Duodenal mucosa (tissue), 2 donors: ENCODE data around the gene ADARB2.
A peak's percentile ranks its signal among the peaks of the same experiment; 100 is the strongest.
"Not testable (repeated sequence)": the region's sequence is repeated elsewhere in the genome, so short reads cannot be mapped to it uniquely, and the experiment has no call there.

ENCODE experiments used
- H3K27ac ChIP-seq: one replicate; pipeline ENCODE4 v1.7.0; 2013; ENCODE audit warnings: low read depth, low read length
- H3K27me3 ChIP-seq, 2 donors: one replicate each; pipeline ENCODE4 v1.7.0; 2013; ENCODE audit warnings: low read length in 2 of 2, control low read depth in 1 of 2; ENCODE audit not compliant: insufficient read depth in 2 of 2, control insufficient read depth in 1 of 2
- H3K36me3 ChIP-seq, 2 donors: one replicate each; pipeline ENCODE4 v1.7.0; 2013; ENCODE audit warnings: low read length in 2 of 2, control low read depth in 1 of 2; ENCODE audit not compliant: insufficient read depth in 2 of 2, control insufficient read depth in 1 of 2
- H3K4me1 ChIP-seq, 2 donors: one replicate each; pipeline ENCODE4 v1.7.0; 2013; ENCODE audit warnings: low read length in 2 of 2, control low read depth in 1 of 2; ENCODE audit not compliant: insufficient read depth in 2 of 2, control insufficient read depth in 1 of 2
- H3K4me3 ChIP-seq, 2 donors: one replicate each; pipeline ENCODE4 v1.7.0; 2013; ENCODE audit warnings: low read length in 2 of 2, low read depth in 1 of 2
- H3K9ac ChIP-seq, 2 donors: one replicate each; pipeline ENCODE4 v1.7.0; 2013; ENCODE audit warnings: low read length in 2 of 2, low read depth in 1 of 2
- H3K9me3 ChIP-seq, 2 donors: one replicate each; pipeline ENCODE4 v1.7.0; 2013; ENCODE audit warnings: low read length in 2 of 2, control low read depth in 1 of 2; ENCODE audit not compliant: control insufficient read depth in 1 of 2

Gene ADARB2

GRCh38 chr10:1737222-1738061, at the start of gene ADARB2:
Gene ADARB2, minus strand, starts transcription at chr10:1737525.
- Histone ChIP-seq H3K9ac (no peak within 1 kb of the TSS), H3K27ac (no peak within 1 kb of the TSS), H3K4me1 (no peaks in the 10 kb centered on the region), H3K4me3 (peak within 1 kb of the TSS in 1 of 2 donors; percentile 21), H3K9me3 (no peaks in the 10 kb centered on the region), H3K36me3 (no peaks in the 10 kb centered on the region), H3K27me3 (peaks cover 46 to 52% of the 10 kb centered on the region in 2 donors)

GRCh38 chr10:1785835-1786234, 48.5 kb upstream of the ADARB2 start:
- H3K4me3 ChIP-seq = no peak overlapping the region
- H3K27me3 ChIP-seq = peaks cover 0 to 2% of the 10 kb centered on the region in 2 donors
- no peaks in the 10 kb centered on the region for H3K4me1 ChIP-seq
- no peaks in the 10 kb centered on the region for H3K36me3 ChIP-seq
- H3K9me3 ChIP-seq = no peaks in the 10 kb centered on the region
- no peak overlapping the region for H3K27ac ChIP-seq
- H3K9ac ChIP-seq = no peak overlapping the region

GRCh38 chr10:1782841-1783240, 45.5 kb upstream of the ADARB2 start:
- no peaks in the 10 kb centered on the region for H3K4me1 ChIP-seq
- H3K36me3 ChIP-seq = no peaks in the 10 kb centered on the region
- H3K9ac ChIP-seq = no peak overlapping the region
- H3K27me3 ChIP-seq = no peaks in the 10 kb centered on the region
- H3K27ac ChIP-seq = no peak overlapping the region
- no peaks in the 10 kb centered on the region for H3K9me3 ChIP-seq
- no peak overlapping the region for H3K4me3 ChIP-seq

GRCh38 chr10:1779796-1780195, 42.5 kb upstream of the ADARB2 start:
- no peak overlapping the region for H3K27ac ChIP-seq
- no peaks in the 10 kb centered on the region for H3K9me3 ChIP-seq
- H3K36me3 ChIP-seq = no peaks in the 10 kb centered on the region
- no peaks in the 10 kb centered on the region for H3K27me3 ChIP-seq
- H3K4me1 ChIP-seq = no peaks in the 10 kb centered on the region
- H3K4me3 ChIP-seq = no peak overlapping the region
- H3K9ac ChIP-seq = no peak overlapping the region

GRCh38 chr10:1778375-1778969, 41.1 kb upstream of the ADARB2 start:
- Histone ChIP-seq H3K9ac (no peak overlapping the region), H3K4me3 (no peak overlapping the region), H3K4me1 (no peaks in the 10 kb centered on the region), H3K9me3 (no peaks in the 10 kb centered on the region), H3K27ac (no peak overlapping the region), H3K27me3 (no peaks in the 10 kb centered on the region), H3K36me3 (no peaks in the 10 kb centered on the region)

DNA sequence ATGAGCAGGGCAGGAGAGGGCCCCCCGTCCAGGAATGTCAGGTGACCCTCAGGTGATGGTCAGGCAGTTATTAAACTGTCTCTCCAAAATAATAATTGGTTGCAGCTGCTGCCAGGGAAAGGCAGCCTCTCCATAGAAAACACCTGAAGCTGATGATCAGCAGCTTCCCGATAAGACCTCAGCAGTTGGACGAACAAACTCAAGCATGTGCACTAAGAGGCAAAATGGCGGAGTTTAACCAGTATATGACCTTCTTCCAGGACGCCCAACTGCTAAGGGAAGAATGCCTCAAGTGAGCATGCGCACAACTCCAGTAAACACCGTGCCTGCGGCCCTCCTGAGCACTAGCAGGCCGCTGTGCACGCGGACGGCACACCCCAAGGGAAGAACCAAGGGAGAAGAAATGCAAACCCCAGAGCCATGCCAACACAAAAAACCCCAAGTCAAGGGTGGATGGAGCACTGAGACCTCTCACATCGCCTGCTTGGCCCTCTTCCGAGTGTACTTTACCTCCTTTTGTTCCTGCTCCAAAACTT, 38.9 kb upstream of the ADARB2 start:
- Histone ChIP-seq H3K9me3 (no peaks in the 10 kb centered on the region), H3K4me3 (no peak overlapping the region), H3K27ac (no peak overlapping the region), H3K4me1 (no peaks in the 10 kb centered on the region), H3K36me3 (no peaks in the 10 kb centered on the region), H3K27me3 (no peaks in the 10 kb centered on the region), H3K9ac (no peak overlapping the region)

DNA sequence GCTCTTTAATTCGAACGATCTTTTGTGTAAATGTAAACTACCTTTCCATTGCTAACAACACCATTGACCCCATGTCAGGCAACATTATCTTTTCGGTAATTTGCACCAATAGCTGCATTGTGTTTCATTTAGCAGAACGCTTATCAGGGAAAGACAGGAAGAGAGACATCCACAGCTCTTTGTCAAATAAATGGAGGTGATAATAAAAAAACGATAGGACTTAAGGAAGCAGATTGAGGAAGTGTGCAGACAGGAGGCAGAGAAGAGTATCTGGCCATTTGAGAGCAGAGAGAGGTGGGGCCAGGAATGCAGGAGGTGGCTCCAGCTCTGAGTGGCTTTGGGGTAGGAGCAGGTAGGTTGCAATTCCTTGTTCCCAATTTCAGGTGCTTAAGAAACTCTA, 37.5 kb upstream of the ADARB2 start:
- Histone ChIP-seq H3K36me3 (no peaks in the 10 kb centered on the region), H3K9me3 (no peaks in the 10 kb centered on the region), H3K27me3 (no peaks in the 10 kb centered on the region), H3K4me1 (no peaks in the 10 kb centered on the region), H3K4me3 (no peak overlapping the region), H3K9ac (no peak overlapping the region), H3K27ac (no peak overlapping the region)

DNA sequence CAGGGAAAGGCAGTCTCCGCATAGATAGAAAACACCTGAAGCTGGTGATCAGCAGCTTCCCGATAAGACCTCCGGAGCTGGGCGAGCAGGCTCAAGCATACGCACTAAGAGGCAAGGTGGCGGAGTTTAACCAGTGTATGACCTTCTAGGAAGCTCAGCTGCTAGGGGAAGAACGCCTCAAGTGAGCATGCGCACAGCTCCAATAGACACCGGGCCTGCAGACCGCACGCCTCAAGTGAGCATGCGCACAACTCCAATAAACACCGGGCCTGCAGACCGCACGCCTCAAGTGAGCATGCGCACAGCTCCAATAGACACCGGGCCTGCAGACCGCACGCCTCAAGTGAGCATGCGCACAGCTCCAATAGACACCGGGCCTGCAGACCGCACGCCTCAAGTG, 35.9 kb upstream of the ADARB2 start:
- H3K27ac ChIP-seq, H3K4me3 ChIP-seq, H3K9ac ChIP-seq, H3K4me1 ChIP-seq, H3K27me3 ChIP-seq, H3K9me3 ChIP-seq, H3K36me3 ChIP-seq: not testable (repeated sequence)

GRCh38 chr10:1766049-1766448, 28.7 kb upstream of the ADARB2 start:
- Histone ChIP-seq H3K27me3 (no peaks in the 10 kb centered on the region), H3K4me3 (no peak overlapping the region), H3K9me3 (no peaks in the 10 kb centered on the region)

GRCh38 chr10:1762076-1762475, 24.8 kb upstream of the ADARB2 start:
- no peak overlapping the region for H3K4me3 ChIP-seq
- H3K9ac ChIP-seq = no peak overlapping the region
- no peaks in the 10 kb centered on the region for H3K4me1 ChIP-seq
- H3K27ac ChIP-seq = no peak overlapping the region
- no peaks in the 10 kb centered on the region for H3K36me3 ChIP-seq
- H3K9me3 ChIP-seq = peaks cover 0 to 8% of the 10 kb centered on the region in 2 donors
- no peaks in the 10 kb centered on the region for H3K27me3 ChIP-seq

More at GRCh38 chr10:1766049-1766448, 28.7 kb upstream of the ADARB2 start:
- no peaks in the 10 kb centered on the region for H3K36me3 ChIP-seq
- H3K27ac ChIP-seq = no peak overlapping the region
- no peaks in the 10 kb centered on the region for H3K4me1 ChIP-seq
- H3K9ac ChIP-seq = no peak overlapping the region
